Measurements from ENCODE around the gene KCNJ13. TPM values are rescaled to one million over a fixed set of nuclear protein-coding genes. Genes with fewer than 3 reads are reported as not detected.

The KCNJ13 gene
- total RNA-seq (2014; rRNA removed; shearing (Covaris generic)) = not detected in 2 replicates
- not detected in 2 replicates for total RNA-seq (2022)
- percentile 10 among the genes with signal in this experiment for Bru-seq, nascent RNA
- BruChase-seq, experiment 1, labeled RNA remaining after a 6-hour chase = not detected
- BruChase-seq, experiment 2, labeled RNA remaining after a 2-hour chase = not detected
- long read RNA-seq = 0 reads

DNA sequence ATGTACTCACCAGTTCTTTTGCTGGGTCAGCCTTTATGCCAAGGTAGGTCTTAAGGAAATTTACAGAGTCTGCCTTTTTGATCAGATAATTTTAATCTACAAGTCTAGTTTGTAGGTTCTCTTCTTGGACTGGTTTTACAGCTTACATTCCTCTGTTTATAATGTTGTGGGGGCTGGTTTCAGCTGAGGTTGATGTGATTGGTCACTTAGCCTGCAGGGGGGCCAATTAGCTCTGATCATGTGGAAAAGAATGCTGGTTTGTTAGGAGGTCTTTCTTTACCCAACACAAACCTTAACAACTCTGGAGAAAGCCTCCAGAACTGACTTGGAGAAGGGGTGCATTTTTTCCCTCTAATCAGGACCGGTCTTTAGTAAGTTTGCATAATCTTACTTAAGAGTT lies at the start of gene KCNJ13:
TSS of gene KCNJ13 (minus strand) at position 131 of the 400 bp plus-strand sequence. CDS start 5,203 bp downstream, outside the sequence.
- Histone ChIP-seq H2AFZ (ENCODE audit: low read length) (no peak within 1 kb of the TSS), H3K79me2 (ENCODE audit: insufficient read depth, low read depth, low read length) (0 out of 2 replicates have a peak, but pooled peaks cover 8% of the 10 kb centered on the region), H3K27ac (ENCODE audit: low read depth, low read length, poor library complexity, severe bottlenecking) (no peak within 1 kb of the TSS), H3K36me3 (ENCODE audit: insufficient read depth, low read length) (peaks cover 17% of the 10 kb centered on the region), H3K9me3 (ENCODE audit: low read length) (no peaks in the 10 kb centered on the region), H3K4me1 (ENCODE audit: insufficient read depth, low read length, poor library complexity, severe bottlenecking) (peaks cover 19% of the 10 kb centered on the region), H4K20me1 (ENCODE audit: insufficient read depth, low read length) (no peaks in the 10 kb centered on the region), H3K4me3 (ENCODE audit: low read depth, low read length, poor library complexity, severe bottlenecking) (no peak within 1 kb of the TSS), H3K4me2 (ENCODE audit: low read length) (no peak within 1 kb of the TSS), H3K9me2 (ENCODE audit: insufficient read depth, low read length) (no peaks in the 10 kb centered on the region)
- POLR2A ChIA-PET = no interaction called here
- CTCF ChIA-PET (ENCODE audit: unreplicated experiment) = no interaction called here
- BruUV-seq (replicated peaks) = no TSS peak
- intact Hi-C loops (cut with micrococcal nuclease; ENCODE audit: unreplicated experiment) = no loop called here
- DNase-seq (ENCODE audit: low spot score) = no peak
- no peak for TF ChIP-seq EZH2phosphoT487 (IDR thresholded peaks at IDR 0.05; ENCODE audit: borderline replicate concordance, low read depth, low read length)
- TF ChIP-seq, protein P1, sequence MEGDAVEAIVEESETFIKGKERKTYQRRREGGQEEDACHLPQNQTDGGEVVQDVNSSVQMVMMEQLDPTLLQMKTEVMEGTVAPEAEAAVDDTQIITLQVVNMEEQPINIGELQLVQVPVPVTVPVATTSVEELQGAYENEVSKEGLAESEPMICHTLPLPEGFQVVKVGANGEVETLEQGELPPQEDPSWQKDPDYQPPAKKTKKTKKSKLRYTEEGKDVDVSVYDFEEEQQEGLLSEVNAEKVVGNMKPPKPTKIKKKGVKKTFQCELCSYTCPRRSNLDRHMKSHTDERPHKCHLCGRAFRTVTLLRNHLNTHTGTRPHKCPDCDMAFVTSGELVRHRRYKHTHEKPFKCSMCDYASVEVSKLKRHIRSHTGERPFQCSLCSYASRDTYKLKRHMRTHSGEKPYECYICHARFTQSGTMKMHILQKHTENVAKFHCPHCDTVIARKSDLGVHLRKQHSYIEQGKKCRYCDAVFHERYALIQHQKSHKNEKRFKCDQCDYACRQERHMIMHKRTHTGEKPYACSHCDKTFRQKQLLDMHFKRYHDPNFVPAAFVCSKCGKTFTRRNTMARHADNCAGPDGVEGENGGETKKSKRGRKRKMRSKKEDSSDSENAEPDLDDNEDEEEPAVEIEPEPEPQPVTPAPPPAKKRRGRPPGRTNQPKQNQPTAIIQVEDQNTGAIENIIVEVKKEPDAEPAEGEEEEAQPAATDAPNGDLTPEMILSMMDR (conservative IDR thresholded peaks at IDR 0.05; ENCODE audit: low read length) = no peak

GRCh38 chr2:232817756-232818155 lies 41.4 kb upstream of the KCNJ13 start:
- no TSS peak for BruUV-seq (replicated peaks)
- intact Hi-C loops (cut with micrococcal nuclease; ENCODE audit: unreplicated experiment) = no loop called here
- ChIA-PET POLR2A (interaction anchor here (0.7 kb wide), 1 partner anchor 23 kb away, joined by 3 read pairs; no protein-coding TSS in a partner anchor), CTCF (ENCODE audit: unreplicated experiment) (no interaction called here)
- Histone ChIP-seq H3K27ac (ENCODE audit: low read depth, low read length, poor library complexity, severe bottlenecking) (no peak overlapping the region), H3K9me2 (ENCODE audit: insufficient read depth, low read length) (no peaks in the 10 kb centered on the region), H3K36me3 (ENCODE audit: insufficient read depth, low read length) (peaks cover 84% of the 10 kb centered on the region), H3K79me2 (ENCODE audit: insufficient read depth, low read depth, low read length) (no peaks in the 10 kb centered on the region), H3K4me1 (ENCODE audit: insufficient read depth, low read length, poor library complexity, severe bottlenecking) (no peaks in the 10 kb centered on the region), H3K4me3 (ENCODE audit: low read depth, low read length, poor library complexity, severe bottlenecking) (no peak overlapping the region), H3K9me3 (ENCODE audit: low read length) (no peaks in the 10 kb centered on the region), H2AFZ (ENCODE audit: low read length) (no peak overlapping the region), H3K4me2 (ENCODE audit: low read length) (no peak overlapping the region), H4K20me1 (ENCODE audit: insufficient read depth, low read length) (no peaks in the 10 kb centered on the region)
- no peak for DNase-seq (ENCODE audit: low spot score)
- no peak for TF ChIP-seq EZH2phosphoT487 (IDR thresholded peaks at IDR 0.05; ENCODE audit: borderline replicate concordance, low read depth, low read length)
- TF ChIP-seq, protein P1 (conservative IDR thresholded peaks at IDR 0.05; ENCODE audit: low read length) = no peak

DNA sequence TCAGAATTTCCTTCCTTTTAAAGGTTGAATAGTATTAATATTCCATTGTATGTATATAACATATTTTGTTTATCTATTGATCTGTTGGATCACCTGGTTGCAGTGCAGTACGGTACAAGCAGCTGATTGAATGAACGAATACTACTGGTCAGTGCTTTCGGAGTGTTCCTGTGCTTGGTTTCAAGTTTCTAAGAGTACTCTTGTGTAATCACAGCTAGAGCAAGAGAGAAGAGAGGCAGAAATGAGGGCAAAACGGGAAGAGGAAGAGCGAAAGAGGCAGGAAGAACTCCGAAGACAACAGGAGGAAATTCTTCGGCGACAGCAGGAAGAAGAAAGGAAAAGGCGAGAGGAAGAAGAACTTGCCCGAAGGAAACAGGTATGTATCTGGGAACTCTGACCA lies 40.3 kb upstream of the KCNJ13 start:
- Histone ChIP-seq H3K9me3 (ENCODE audit: low read length) (no peaks in the 10 kb centered on the region), H3K79me2 (ENCODE audit: insufficient read depth, low read depth, low read length) (no peaks in the 10 kb centered on the region), H3K4me3 (ENCODE audit: low read depth, low read length, poor library complexity, severe bottlenecking) (no peak overlapping the region), H3K4me1 (ENCODE audit: insufficient read depth, low read length, poor library complexity, severe bottlenecking) (no peaks in the 10 kb centered on the region), H3K36me3 (ENCODE audit: insufficient read depth, low read length) (peaks cover 90% of the 10 kb centered on the region), H3K4me2 (ENCODE audit: low read length) (no peak overlapping the region), H2AFZ (ENCODE audit: low read length) (no peak overlapping the region), H3K9me2 (ENCODE audit: insufficient read depth, low read length) (no peaks in the 10 kb centered on the region), H3K27ac (ENCODE audit: low read depth, low read length, poor library complexity, severe bottlenecking) (no peak overlapping the region), H4K20me1 (ENCODE audit: insufficient read depth, low read length) (no peaks in the 10 kb centered on the region)
- TF ChIP-seq EZH2phosphoT487 (IDR thresholded peaks at IDR 0.05; ENCODE audit: borderline replicate concordance, low read depth, low read length) = no peak
- TF ChIP-seq, protein P1 (conservative IDR thresholded peaks at IDR 0.05; ENCODE audit: low read length) = no peak
- DNase-seq (ENCODE audit: low spot score) = no peak
- ChIA-PET POLR2A (no interaction called here), CTCF (ENCODE audit: unreplicated experiment) (no interaction called here)
- BruUV-seq (replicated peaks) = no TSS peak
- intact Hi-C loops (cut with micrococcal nuclease; ENCODE audit: unreplicated experiment) = no loop called here
